Measurements from ENCODE around the gene MCTP1. TPM values are rescaled to one million over a fixed set of nuclear protein-coding genes. Genes with fewer than 3 reads are reported as not detected.

Gene MCTP1
- polyA plus RNA-seq, 1 donor from 2014 or later, result 1.9 TPM

DNA sequence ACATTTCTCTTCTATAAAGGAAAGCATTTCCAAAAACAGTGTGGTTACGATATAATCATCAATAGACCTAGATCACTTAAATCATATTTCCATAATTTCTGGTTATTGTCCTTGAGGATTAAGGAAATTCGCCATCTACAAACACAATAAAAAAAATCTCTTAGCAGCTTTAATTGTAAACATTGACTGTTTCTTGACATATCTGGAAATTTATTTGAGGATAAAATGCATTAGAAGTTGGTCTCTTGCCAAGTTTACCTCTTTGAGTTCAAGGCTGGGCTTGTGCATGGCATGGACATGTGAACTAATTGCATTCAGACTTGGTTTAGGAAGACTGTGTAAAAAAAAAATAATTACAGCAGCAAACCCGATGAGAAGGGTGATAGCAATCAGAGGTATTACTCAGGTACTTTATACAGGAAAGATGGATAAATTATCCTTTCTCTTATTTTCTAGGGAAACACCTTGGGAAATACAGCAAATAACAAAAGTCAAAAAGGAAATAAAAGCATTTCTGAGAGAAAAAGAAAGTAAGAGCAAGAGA is 428.6 kb downstream of the MCTP1 start:
- Histone ChIP-seq H3K9me2 (ENCODE audit: insufficient read depth, low read length) (no peaks in the 10 kb centered on the region), H4K20me1 (ENCODE audit: insufficient read depth) (no peaks in the 10 kb centered on the region), H3K9me3 (ENCODE audit: low read length) (no peaks in the 10 kb centered on the region), H3F3A (ENCODE audit: insufficient read depth, low read length, poor library complexity, severe bottlenecking) (no peaks in the 10 kb centered on the region), H3K27me3 (ENCODE audit: insufficient read depth, low read depth, low read length) (no peaks in the 10 kb centered on the region), H3K9ac (ENCODE audit: low read length) (no peak overlapping the region), H3K27ac (ENCODE audit: low read length) (no peak overlapping the region), H2AFZ (ENCODE audit: low read depth, low read length) (no peak overlapping the region), H3K4me3 (ENCODE audit: low read length) (no peak overlapping the region), H3K4me2 (ENCODE audit: low read length) (no peak overlapping the region), H3K79me2 (replicated peaks; ENCODE audit: insufficient read depth, low read length) (no peaks in the 10 kb centered on the region), H3K36me3 (ENCODE audit: insufficient read depth, low read length) (no peaks in the 10 kb centered on the region)
- TF ChIP-seq TAF1 (IDR thresholded peaks at IDR 0.05; ENCODE audit: low read depth) (no peak), RAD21 (conservative IDR thresholded peaks at IDR 0.05) (no peak), EP300 (conservative IDR thresholded peaks at IDR 0.05; ENCODE audit: poor library complexity, severe bottlenecking) (no peak), EZH2 (IDR thresholded peaks at IDR 0.05; ENCODE audit: borderline replicate concordance, insufficient read depth, low read length, poor library complexity, severe bottlenecking) (no peak), MXI1 (conservative IDR thresholded peaks at IDR 0.05; ENCODE audit: poor library complexity, severe bottlenecking) (no peak), REST (IDR thresholded peaks at IDR 0.05; ENCODE audit: borderline replicate concordance) (no peak)
- TF ChIP-seq, protein P1, sequence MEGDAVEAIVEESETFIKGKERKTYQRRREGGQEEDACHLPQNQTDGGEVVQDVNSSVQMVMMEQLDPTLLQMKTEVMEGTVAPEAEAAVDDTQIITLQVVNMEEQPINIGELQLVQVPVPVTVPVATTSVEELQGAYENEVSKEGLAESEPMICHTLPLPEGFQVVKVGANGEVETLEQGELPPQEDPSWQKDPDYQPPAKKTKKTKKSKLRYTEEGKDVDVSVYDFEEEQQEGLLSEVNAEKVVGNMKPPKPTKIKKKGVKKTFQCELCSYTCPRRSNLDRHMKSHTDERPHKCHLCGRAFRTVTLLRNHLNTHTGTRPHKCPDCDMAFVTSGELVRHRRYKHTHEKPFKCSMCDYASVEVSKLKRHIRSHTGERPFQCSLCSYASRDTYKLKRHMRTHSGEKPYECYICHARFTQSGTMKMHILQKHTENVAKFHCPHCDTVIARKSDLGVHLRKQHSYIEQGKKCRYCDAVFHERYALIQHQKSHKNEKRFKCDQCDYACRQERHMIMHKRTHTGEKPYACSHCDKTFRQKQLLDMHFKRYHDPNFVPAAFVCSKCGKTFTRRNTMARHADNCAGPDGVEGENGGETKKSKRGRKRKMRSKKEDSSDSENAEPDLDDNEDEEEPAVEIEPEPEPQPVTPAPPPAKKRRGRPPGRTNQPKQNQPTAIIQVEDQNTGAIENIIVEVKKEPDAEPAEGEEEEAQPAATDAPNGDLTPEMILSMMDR (IDR thresholded peaks at IDR 0.05; ENCODE audit: poor library complexity, severe bottlenecking), result no peak

- Histone ChIP-seq H3K4me3 (ENCODE audit: low read length) (no peak overlapping the region), H2AFZ (ENCODE audit: low read depth, low read length) (no peak overlapping the region), H3K9ac (ENCODE audit: low read length) (no peak overlapping the region), H3K9me3 (ENCODE audit: low read length) (no peaks in the 10 kb centered on the region), H4K20me1 (ENCODE audit: insufficient read depth) (no peaks in the 10 kb centered on the region), H3K36me3 (ENCODE audit: insufficient read depth, low read length) (no peaks in the 10 kb centered on the region), H3K27me3 (ENCODE audit: insufficient read depth, low read depth, low read length) (no peaks in the 10 kb centered on the region), H3K79me2 (replicated peaks; ENCODE audit: insufficient read depth, low read length) (no peaks in the 10 kb centered on the region), H3K27ac (ENCODE audit: low read length) (no peak overlapping the region), H3F3A (ENCODE audit: insufficient read depth, low read length, poor library complexity, severe bottlenecking) (no peaks in the 10 kb centered on the region), H3K4me2 (ENCODE audit: low read length) (no peak overlapping the region), H3K9me2 (ENCODE audit: insufficient read depth, low read length) (no peaks in the 10 kb centered on the region)
- no peak for TF ChIP-seq TAF1 (IDR thresholded peaks at IDR 0.05; ENCODE audit: low read depth)
- no peak for TF ChIP-seq MXI1 (conservative IDR thresholded peaks at IDR 0.05; ENCODE audit: poor library complexity, severe bottlenecking)
- TF ChIP-seq RAD21 (conservative IDR thresholded peaks at IDR 0.05), result no peak
- TF ChIP-seq REST (IDR thresholded peaks at IDR 0.05; ENCODE audit: borderline replicate concordance), result no peak
Measured at GRCh38 chr5:94855543-94855942, 429.4 kb downstream of the MCTP1 start.

Measured in neural cell (in vitro differentiated cells).